22Rv1 (cell line): ENCODE data around the gene CDYL.

Source experiments
- H3K27ac ChIP-seq: fragments of 450-650 bp; 2 replicates; pipeline ENCODE4 v1.5.1; 2017
- ZFX ChIP-seq: fragments of 450-650 bp; IDR thresholded peaks from 2 replicates; pipeline ENCODE4 v1.6.1; 2017; ENCODE audit warnings: antibody characterized with exemption, borderline replicate concordance
- TF ChIP-seq, protein P1 (sequence below): fragments of 450-650 bp; IDR thresholded peaks from 2 replicates; pipeline ENCODE4 v1.5.1; 2017; ENCODE audit warnings: mild to moderate bottlenecking

CDYL gene

DNA sequence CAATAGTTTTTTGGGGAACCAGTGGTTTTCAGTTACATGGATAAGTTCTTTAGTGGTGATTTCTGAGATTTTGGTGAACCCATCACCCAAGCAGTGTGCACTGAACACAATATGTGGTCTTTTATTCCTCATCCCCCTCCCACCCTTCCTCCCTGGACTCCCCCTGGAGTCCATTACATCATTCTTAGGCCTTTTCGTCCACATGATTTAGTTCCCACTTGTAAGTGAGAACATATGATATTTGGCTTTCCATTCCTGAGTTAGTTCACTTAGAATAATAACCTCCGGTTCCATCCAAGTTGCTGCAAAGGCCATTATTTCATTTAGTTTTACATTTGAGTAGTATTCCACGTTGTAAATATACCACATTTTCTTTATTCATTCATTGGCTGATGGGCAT, 199.3 kb downstream of the CDYL start:
- no peak for TF ChIP-seq ZFX
- TF ChIP-seq, protein P1, sequence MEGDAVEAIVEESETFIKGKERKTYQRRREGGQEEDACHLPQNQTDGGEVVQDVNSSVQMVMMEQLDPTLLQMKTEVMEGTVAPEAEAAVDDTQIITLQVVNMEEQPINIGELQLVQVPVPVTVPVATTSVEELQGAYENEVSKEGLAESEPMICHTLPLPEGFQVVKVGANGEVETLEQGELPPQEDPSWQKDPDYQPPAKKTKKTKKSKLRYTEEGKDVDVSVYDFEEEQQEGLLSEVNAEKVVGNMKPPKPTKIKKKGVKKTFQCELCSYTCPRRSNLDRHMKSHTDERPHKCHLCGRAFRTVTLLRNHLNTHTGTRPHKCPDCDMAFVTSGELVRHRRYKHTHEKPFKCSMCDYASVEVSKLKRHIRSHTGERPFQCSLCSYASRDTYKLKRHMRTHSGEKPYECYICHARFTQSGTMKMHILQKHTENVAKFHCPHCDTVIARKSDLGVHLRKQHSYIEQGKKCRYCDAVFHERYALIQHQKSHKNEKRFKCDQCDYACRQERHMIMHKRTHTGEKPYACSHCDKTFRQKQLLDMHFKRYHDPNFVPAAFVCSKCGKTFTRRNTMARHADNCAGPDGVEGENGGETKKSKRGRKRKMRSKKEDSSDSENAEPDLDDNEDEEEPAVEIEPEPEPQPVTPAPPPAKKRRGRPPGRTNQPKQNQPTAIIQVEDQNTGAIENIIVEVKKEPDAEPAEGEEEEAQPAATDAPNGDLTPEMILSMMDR: no peak
- no peak overlapping the region for H3K27ac ChIP-seq

DNA sequence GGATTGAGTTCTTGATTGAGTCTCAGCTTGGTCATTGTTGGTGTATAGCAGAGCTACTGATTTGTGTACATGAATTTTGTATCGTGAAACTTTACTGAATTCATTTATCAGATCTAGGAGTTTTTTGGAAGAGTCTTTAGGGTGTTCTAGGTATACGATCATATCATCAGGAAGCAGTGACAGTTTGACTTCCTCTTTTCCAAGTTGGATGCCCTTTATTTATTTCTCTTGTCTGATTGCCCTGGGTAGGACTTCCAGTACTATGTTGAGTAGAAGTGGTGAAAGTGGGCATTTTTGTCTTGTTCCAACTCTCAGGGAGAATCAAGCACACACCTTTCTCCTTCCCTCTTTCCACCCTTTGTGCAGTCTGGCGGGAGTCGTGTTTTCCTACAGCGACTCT, 201.3 kb downstream of the CDYL start:
- TF ChIP-seq, protein P1: no peak
- no peak for TF ChIP-seq ZFX
- H3K27ac ChIP-seq: no peak overlapping the region

DNA sequence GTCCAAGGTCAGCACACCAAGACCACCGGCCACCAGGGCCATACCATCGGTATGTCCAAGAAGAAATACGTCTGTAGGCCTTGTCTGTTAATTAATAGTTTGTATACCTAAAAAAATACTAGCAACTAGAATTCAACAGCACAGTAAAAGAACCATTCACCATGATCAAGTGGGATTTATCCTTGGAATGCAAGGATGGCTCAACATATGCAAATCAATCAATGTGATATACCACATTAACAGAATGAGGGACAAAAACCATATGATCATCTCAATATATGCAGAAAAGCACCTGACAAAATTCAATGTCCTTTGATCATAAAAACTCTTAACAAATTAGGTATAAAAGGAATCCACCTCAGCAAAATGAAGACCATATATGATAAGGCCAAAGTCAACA, 203.2 kb downstream of the CDYL start:
- TF ChIP-seq, protein P1: no peak
- no peak for TF ChIP-seq ZFX
- no peak overlapping the region for H3K27ac ChIP-seq

DNA sequence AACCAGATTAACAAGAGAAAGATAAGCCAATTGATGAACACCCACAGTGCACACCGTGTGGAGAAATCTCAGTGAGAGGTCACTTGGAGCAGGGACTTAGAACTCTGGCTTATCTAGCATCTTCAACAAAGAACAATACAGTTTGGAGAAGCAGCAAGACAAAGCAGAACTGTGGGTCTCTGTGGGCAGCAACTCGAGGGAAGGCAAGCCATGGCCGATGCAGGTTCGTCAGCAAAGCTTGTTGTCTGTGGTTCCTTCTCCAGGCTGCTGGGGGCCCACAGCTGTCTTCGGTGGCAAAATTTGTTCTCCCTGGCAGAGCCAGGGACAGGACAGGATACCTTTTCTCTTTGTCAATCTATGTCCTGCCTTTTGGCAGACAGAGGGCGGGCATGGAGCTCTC, 205.6 kb downstream of the CDYL start:
- H3K27ac ChIP-seq: no peak overlapping the region
- TF ChIP-seq, protein P1: no peak
- no peak for TF ChIP-seq ZFX

DNA sequence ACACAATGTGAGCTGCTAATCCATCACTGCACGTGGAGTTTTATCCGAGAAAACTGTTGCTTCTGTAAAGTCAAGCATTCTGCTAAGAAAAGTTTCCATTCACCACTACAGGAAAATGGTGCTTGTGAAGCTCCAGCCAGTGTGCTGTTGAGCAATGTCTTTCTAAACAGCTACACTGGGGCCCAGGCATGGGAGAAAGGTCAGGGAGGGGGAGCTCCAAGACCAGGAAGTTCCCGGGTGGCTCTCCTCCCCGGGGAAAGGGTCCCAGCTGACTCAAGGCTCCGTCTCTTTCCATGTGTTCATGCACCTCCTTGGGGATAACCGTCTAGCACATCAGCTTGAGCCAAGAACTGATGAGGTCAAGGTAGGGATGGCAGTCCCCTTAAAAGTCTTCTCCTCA, 207.1 kb downstream of the CDYL start:
- no peak for TF ChIP-seq ZFX
- TF ChIP-seq, protein P1: no peak
- H3K27ac ChIP-seq: no peak overlapping the region

DNA sequence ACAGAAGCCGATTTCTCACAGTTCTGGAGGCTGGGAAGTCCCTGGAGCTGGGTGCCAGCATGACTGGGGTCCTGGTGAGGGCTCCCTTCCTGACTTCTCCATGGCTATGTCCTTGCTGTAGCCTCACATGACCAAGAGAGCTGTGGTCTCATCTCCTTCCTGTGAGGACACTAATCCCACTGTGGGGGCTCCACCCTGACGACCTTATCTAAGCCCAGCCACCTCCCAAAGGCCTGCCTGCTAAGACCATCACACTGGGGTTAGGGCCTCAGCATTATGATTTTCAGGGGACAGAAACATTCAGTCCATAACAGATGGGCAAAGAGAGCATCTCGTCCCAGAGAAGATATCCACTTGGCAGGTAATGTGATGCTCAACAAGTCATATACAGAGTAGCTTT, 210.8 kb downstream of the CDYL start:
- TF ChIP-seq ZFX: no peak
- TF ChIP-seq, protein P1: no peak
- no peak overlapping the region for H3K27ac ChIP-seq

DNA sequence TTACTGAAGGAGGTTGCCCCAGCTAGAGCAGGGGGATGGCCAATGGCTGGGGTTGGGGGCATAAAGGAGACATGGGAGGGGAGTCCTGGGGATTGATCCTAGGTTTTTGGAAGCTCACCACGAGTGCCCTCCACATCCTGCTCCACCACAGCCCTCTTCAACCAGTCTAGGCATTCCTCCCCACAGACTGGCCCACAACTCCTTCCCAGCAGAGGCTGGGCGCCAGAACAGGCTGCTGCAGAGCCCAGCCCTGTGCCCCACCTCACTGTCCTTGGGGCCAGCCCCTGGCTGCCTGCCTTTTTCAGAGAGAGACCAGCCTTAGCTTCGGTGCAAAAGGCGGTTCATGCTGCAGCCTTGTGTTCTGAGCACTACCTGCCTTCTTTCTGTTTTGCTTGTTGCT, 211.2 kb downstream of the CDYL start:
- no peak overlapping the region for H3K27ac ChIP-seq
- TF ChIP-seq, protein P1: no peak
- no peak for TF ChIP-seq ZFX
